ENCODE measurements around the gene ST3GAL5. TPM values are rescaled to one million over a fixed set of nuclear protein-coding genes. Genes with fewer than 3 reads are reported as not detected.

Gene ST3GAL5
- total RNA-seq, 2 donors from 2014 or later: 24.7 to 38.6 TPM

GRCh38 chr2:85813982-85814801, 74.6 kb downstream of the ST3GAL5 start:
- 30% methylated on average over 13 of the region's 13 CpGs for WGBS
- Histone ChIP-seq H3K27me3 (replicated peaks; ENCODE audit: insufficient read depth) (no peaks in the 10 kb centered on the region), H3K4me3 (no peak overlapping the region), H3K4me1 (replicated peaks) (peaks cover 15% of the 10 kb centered on the region), H3K9me3 (no peaks in the 10 kb centered on the region), H3K27ac (no peak overlapping the region), H3K36me3 (no peaks in the 10 kb centered on the region)
- TF ChIP-seq CTCF (IDR thresholded peaks at IDR 0.05) (peak; percentile 94 to 98 (median 97)), POLR2AphosphoS5 (IDR thresholded peaks at IDR 0.05) (peak; percentile 63), POLR2A (IDR thresholded peaks at IDR 0.05) (no peak)
- peak; percentile 93 for DNase-seq (ENCODE audit: low spot score)
- intact Hi-C loops (cut with DNase I): loop anchor here (2.0 kb wide), 1 partner anchor 85 kb away; no protein-coding TSS in a partner anchor

- intact Hi-C loops (cut with DNase I): no loop called here
- Histone ChIP-seq H3K27me3 (replicated peaks; ENCODE audit: insufficient read depth) (no peaks in the 10 kb centered on the region), H3K4me1 (replicated peaks) (peaks cover 15% of the 10 kb centered on the region), H3K4me3 (no peak overlapping the region), H3K27ac (no peak overlapping the region), H3K9me3 (no peaks in the 10 kb centered on the region), H3K36me3 (no peaks in the 10 kb centered on the region)
- 85% methylated on average over 7 of the region's 7 CpGs for WGBS
- DNase-seq (ENCODE audit: low spot score): no peak
- TF ChIP-seq POLR2AphosphoS5 (IDR thresholded peaks at IDR 0.05) (no peak), POLR2A (IDR thresholded peaks at IDR 0.05) (no peak), CTCF (IDR thresholded peaks at IDR 0.05) (no peak)
Observed at GRCh38 chr2:85813211-85813981, 75.4 kb downstream of the ST3GAL5 start.

- Histone ChIP-seq H3K36me3 (no peaks in the 10 kb centered on the region), H3K9me3 (no peaks in the 10 kb centered on the region), H3K4me3 (no peak overlapping the region), H3K4me1 (replicated peaks) (peaks cover 15% of the 10 kb centered on the region), H3K27ac (peak overlapping the region in 1 of 2 donors; percentile 37), H3K27me3 (replicated peaks; ENCODE audit: insufficient read depth) (no peaks in the 10 kb centered on the region)
- TF ChIP-seq POLR2A (IDR thresholded peaks at IDR 0.05): no peak
- TF ChIP-seq CTCF (IDR thresholded peaks at IDR 0.05): no peak
- TF ChIP-seq POLR2AphosphoS5 (IDR thresholded peaks at IDR 0.05): no peak
- WGBS: 76% methylated on average over 10 of the region's 10 CpGs
- no peak for DNase-seq (ENCODE audit: low spot score)
- intact Hi-C loops (cut with DNase I): no loop called here
Observed at GRCh38 chr2:85812094-85812735, 76.6 kb downstream of the ST3GAL5 start.

- Histone ChIP-seq H3K9me3 (no peaks in the 10 kb centered on the region), H3K4me1 (replicated peaks) (peaks cover 15% of the 10 kb centered on the region), H3K27me3 (replicated peaks; ENCODE audit: insufficient read depth) (no peaks in the 10 kb centered on the region), H3K27ac (peak overlapping the region; percentile 37 to 49), H3K4me3 (peak overlapping the region in 1 of 2 donors; percentile 9), H3K36me3 (no peaks in the 10 kb centered on the region)
- WGBS: 31% methylated on average over 29 of the region's 41 CpGs
- TF ChIP-seq CTCF (IDR thresholded peaks at IDR 0.05) (no peak), POLR2A (IDR thresholded peaks at IDR 0.05) (no peak), POLR2AphosphoS5 (IDR thresholded peaks at IDR 0.05) (peak; percentile 41)
- DNase-seq (ENCODE audit: low spot score): peak; percentile 69
- intact Hi-C loops (cut with DNase I): no loop called here
Observed at GRCh38 chr2:85811180-85812093, 77.4 kb downstream of the ST3GAL5 start.

Measured in prostate gland (tissue), 2 donors.